GM18502 (cell line): ENCODE results near the gene GRIK1.

Experiments
- ATAC-seq: cut with Tn5 transposase; IDR thresholded peaks from one replicate; pipeline ENCODE4 v1.9.1; 2021; ENCODE audit warnings: mild to moderate bottlenecking; ENCODE audit not compliant: unreplicated experiment, poor library complexity

Gene GRIK1

GRCh38 chr21:29571949-29572348 is 367.8 kb downstream of the GRIK1 start:
- no peak for ATAC-seq

- no peak for ATAC-seq
Measured at GRCh38 chr21:29568020-29568697, 371.6 kb downstream of the GRIK1 start.

- no peak for ATAC-seq
Measured at GRCh38 chr21:29557931-29558725, 381.7 kb downstream of the GRIK1 start.

- no peak for ATAC-seq
Measured at GRCh38 chr21:29557200-29557599, 382.6 kb downstream of the GRIK1 start.

GRCh38 chr21:29555601-29556000 is 384.2 kb downstream of the GRIK1 start:
- no peak for ATAC-seq

GRCh38 chr21:29550205-29550604 is 389.6 kb downstream of the GRIK1 start:
- no peak for ATAC-seq

- ATAC-seq: no peak
Measured at GRCh38 chr21:29549614-29550013, 390.2 kb downstream of the GRIK1 start.

- ATAC-seq: no peak
Measured at GRCh38 chr21:29547998-29548397, 391.8 kb downstream of the GRIK1 start.

- ATAC-seq: no peak
Measured at GRCh38 chr21:29546071-29546470, 393.7 kb downstream of the GRIK1 start.

- ATAC-seq: no peak
Measured at GRCh38 chr21:29540289-29540688, 399.5 kb downstream of the GRIK1 start.

GRCh38 chr21:29538115-29538514 is 401.7 kb downstream of the GRIK1 start:
- ATAC-seq: no peak

- ATAC-seq: no peak
Measured at GRCh38 chr21:29534448-29534847, 405.3 kb downstream of the GRIK1 start.

GRCh38 chr21:29529139-29529538 is 410.7 kb downstream of the GRIK1 start:
- ATAC-seq: no peak

- ATAC-seq: no peak
Measured at GRCh38 chr21:29526545-29526944, 413.3 kb downstream of the GRIK1 start.

- no peak for ATAC-seq
Measured at GRCh38 chr21:29524055-29524454, 415.7 kb downstream of the GRIK1 start.

- no peak for ATAC-seq
Measured at GRCh38 chr21:29523646-29524045, 416.1 kb downstream of the GRIK1 start.

GRCh38 chr21:29521872-29522271 is 417.9 kb downstream of the GRIK1 start:
- ATAC-seq: no peak

GRCh38 chr21:29520171-29520570 is 419.6 kb downstream of the GRIK1 start:
- ATAC-seq: no peak

- ATAC-seq: no peak
Measured at GRCh38 chr21:29514652-29515247, 425.0 kb downstream of the GRIK1 start.

GRCh38 chr21:29513535-29513934 is 426.3 kb downstream of the GRIK1 start:
- ATAC-seq: no peak

GRCh38 chr21:29511096-29511495 is 428.7 kb downstream of the GRIK1 start:
- no peak for ATAC-seq
